ENCODE results near the gene NKX3-2. TPM values are rescaled to one million over a fixed set of nuclear protein-coding genes. Genes with fewer than 3 reads are reported as not detected.
A peak's percentile ranks its signal among the peaks of the same experiment; 100 is the strongest.

NKX3-2 gene
- total and polyA plus RNA-seq, 3 experiments from 2014 or later, result not detected

DNA sequence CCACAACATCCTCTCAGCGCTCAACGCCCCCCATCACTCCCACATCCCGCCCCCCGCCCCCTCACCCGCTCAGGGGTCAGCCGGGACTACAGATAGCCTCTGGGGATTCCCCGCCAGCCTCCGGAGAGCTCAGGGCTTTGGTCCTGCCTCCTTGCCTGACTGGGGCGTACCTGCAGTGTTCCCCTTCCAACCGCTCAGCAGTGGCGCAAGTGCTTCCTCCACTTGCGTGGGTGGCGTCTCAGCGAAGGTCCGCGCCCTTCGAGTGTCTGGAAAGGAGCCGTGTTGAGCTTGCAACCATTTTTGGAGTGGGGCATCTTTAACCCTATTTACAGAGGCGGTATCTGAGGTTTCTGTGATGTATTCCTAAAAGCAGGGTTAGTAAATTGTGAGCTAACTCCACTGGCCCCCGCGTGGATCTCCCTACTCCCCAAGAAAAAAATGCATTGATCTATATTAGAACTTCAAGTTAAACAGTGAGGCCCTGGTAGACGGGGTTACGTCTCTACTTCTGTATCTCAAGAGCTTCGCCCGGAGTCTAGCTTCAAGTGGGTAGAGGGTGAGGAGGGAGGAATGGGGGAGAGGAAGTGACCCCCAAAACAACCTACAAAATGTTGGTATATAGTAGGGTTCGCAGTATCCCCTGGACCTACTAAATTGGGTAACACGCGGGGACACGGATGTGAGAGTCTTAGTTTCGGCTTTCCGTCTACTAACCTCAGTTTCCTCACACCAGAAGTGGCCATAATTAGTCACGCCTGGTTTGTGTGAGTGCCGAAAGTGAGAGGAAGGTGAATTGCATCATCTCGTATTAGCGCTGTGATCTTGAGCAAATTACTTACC lies 16.1 kb downstream of the NKX3-2 start:
- Histone ChIP-seq H3K4me3 (ENCODE audit: low read length) (no peak overlapping the region), H3K9me3 (ENCODE audit: low read length) (no peaks in the 10 kb centered on the region), H3K27ac (ENCODE audit: low read depth, low read length) (no peak overlapping the region), H3K27me3 (ENCODE audit: insufficient read depth, low read length, poor library complexity, severe bottlenecking) (peaks cover 85% of the 10 kb centered on the region), H3K4me1 (ENCODE audit: insufficient read depth, low read length) (peaks cover 7% of the 10 kb centered on the region), H3K36me3 (ENCODE audit: insufficient read depth, low read length) (no peaks in the 10 kb centered on the region)
- Mint-ChIP-seq H3K27me3 (peaks cover 82 to 90% of the 10 kb centered on the region in 2 donors), H3K4me3 (peak overlapping the region; percentile 57 to 76 (median 61)), H3K27ac (peak overlapping the region in 3 of 8 donors; percentile 15 to 62 (median 39)), H3K9me3 (peaks cover 0 to 23% (median 9%) of the 10 kb centered on the region in 5 donors), H3K36me3 (no peaks in the 10 kb centered on the region), H3K4me1 (peaks cover 19 to 34% (median 25%) of the 10 kb centered on the region in 3 donors)
- CTCF ChIA-PET, result no interaction called here
- POLR2A ChIA-PET, result no interaction called here
- no peak for DNase-seq

- ChIA-PET CTCF (no interaction called here), POLR2A (no interaction called here)
- H3K4me3 Mint-ChIP-seq, result peak overlapping the region; percentile 36 to 76 (median 60)
- H3K9me3 ChIP-seq (ENCODE audit: low read length), result no peaks in the 10 kb centered on the region
- H3K36me3 Mint-ChIP-seq, result no peaks in the 10 kb centered on the region
- H3K4me3 ChIP-seq (ENCODE audit: low read length), result no peak overlapping the region
- peak overlapping the region in 1 of 8 donors; percentile 70 for H3K27ac Mint-ChIP-seq
- H3K27ac ChIP-seq (ENCODE audit: low read depth, low read length), result no peak overlapping the region
- H3K4me1 ChIP-seq (ENCODE audit: insufficient read depth, low read length), result peaks cover 7% of the 10 kb centered on the region
- H3K36me3 ChIP-seq (ENCODE audit: insufficient read depth, low read length), result no peaks in the 10 kb centered on the region
- peaks cover 81 to 90% of the 10 kb centered on the region in 2 donors for H3K27me3 Mint-ChIP-seq
- peaks cover 23 to 43% (median 30%) of the 10 kb centered on the region in 3 donors for H3K4me1 Mint-ChIP-seq
- DNase-seq, result no peak
- peaks cover 0 to 23% (median 9%) of the 10 kb centered on the region in 5 donors for H3K9me3 Mint-ChIP-seq
- peaks cover 85% of the 10 kb centered on the region for H3K27me3 ChIP-seq (ENCODE audit: insufficient read depth, low read length, poor library complexity, severe bottlenecking)
These were observed 16.9 kb downstream of the NKX3-2 start for GRCh38 chr4:13527192-13527980.

GRCh38 chr4:13526658-13527057 lies 17.6 kb downstream of the NKX3-2 start:
- H3K36me3 ChIP-seq (ENCODE audit: insufficient read depth, low read length), result no peaks in the 10 kb centered on the region
- H3K4me1 Mint-ChIP-seq, result peaks cover 25 to 49% (median 30%) of the 10 kb centered on the region in 3 donors
- H3K36me3 Mint-ChIP-seq, result no peaks in the 10 kb centered on the region
- ChIA-PET CTCF (no interaction called here), POLR2A (no interaction called here)
- no peak overlapping the region for H3K27ac Mint-ChIP-seq
- no peak for DNase-seq
- H3K4me1 ChIP-seq (ENCODE audit: insufficient read depth, low read length), result peaks cover 7% of the 10 kb centered on the region
- H3K4me3 ChIP-seq (ENCODE audit: low read length), result no peak overlapping the region
- peaks cover 85 to 92% of the 10 kb centered on the region in 2 donors for H3K27me3 Mint-ChIP-seq
- H3K9me3 ChIP-seq (ENCODE audit: low read length), result no peaks in the 10 kb centered on the region
- H3K9me3 Mint-ChIP-seq, result peaks cover 0 to 23% (median 9%) of the 10 kb centered on the region in 5 donors
- H3K27me3 ChIP-seq (ENCODE audit: insufficient read depth, low read length, poor library complexity, severe bottlenecking), result peaks cover 88% of the 10 kb centered on the region
- H3K27ac ChIP-seq (ENCODE audit: low read depth, low read length), result no peak overlapping the region
- no peak overlapping the region for H3K4me3 Mint-ChIP-seq

DNA sequence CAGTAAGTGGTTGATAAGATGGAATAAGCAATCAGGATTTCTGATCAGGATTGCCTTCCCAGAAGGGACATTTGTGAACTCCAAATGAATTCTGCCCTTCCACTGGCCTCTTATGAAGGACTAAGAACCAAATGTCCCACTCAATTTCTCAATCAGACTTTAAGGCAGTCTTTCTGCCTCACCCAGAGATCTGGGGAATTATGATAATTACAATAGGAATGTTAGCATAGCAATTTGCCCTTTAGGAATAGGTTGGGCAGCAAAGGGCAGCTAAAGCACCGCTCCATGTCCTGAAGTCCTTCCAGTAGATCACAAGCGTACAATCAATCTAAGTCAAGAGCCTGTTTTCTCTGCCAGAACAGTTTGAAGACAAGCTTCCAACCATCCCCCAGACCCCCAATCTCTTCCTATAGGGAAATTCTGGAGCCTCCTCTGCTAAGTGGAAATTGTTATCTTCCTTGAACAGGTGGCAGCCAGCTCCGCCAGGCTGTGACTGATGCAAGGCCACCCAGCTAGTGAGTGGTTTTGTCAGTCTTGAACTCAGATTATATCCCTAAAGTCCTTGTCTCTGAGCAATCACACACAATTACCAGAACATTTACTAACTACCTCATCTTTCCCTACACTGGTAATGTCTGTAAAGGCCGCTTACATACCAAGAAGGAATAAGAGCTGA lies 18.6 kb downstream of the NKX3-2 start:
- H3K4me3 Mint-ChIP-seq, result peak overlapping the region in 2 of 7 donors; percentile 6 to 24
- H3K4me1 Mint-ChIP-seq, result peaks cover 23 to 39% (median 30%) of the 10 kb centered on the region in 3 donors
- Histone ChIP-seq H3K36me3 (ENCODE audit: insufficient read depth, low read length) (no peaks in the 10 kb centered on the region), H3K4me3 (ENCODE audit: low read length) (no peak overlapping the region), H3K27me3 (ENCODE audit: insufficient read depth, low read length, poor library complexity, severe bottlenecking) (peaks cover 84% of the 10 kb centered on the region), H3K4me1 (ENCODE audit: insufficient read depth, low read length) (peaks cover 7% of the 10 kb centered on the region), H3K27ac (ENCODE audit: low read depth, low read length) (no peak overlapping the region), H3K9me3 (ENCODE audit: low read length) (no peaks in the 10 kb centered on the region)
- no peaks in the 10 kb centered on the region for H3K36me3 Mint-ChIP-seq
- no peak for DNase-seq
- H3K9me3 Mint-ChIP-seq, result peaks cover 0 to 19% (median 9%) of the 10 kb centered on the region in 5 donors
- H3K27me3 Mint-ChIP-seq, result peaks cover 82 to 91% of the 10 kb centered on the region in 2 donors
- ChIA-PET CTCF (interaction anchor here (1.1 kb wide), 1 partner anchor 25 kb away, joined by 3 read pairs; no protein-coding TSS in a partner anchor), POLR2A (no interaction called here)
- peak overlapping the region in 1 of 8 donors; percentile 25 for H3K27ac Mint-ChIP-seq

GRCh38 chr4:13524504-13525243 lies 19.6 kb downstream of the NKX3-2 start:
- peaks cover 73% of the 10 kb centered on the region for H3K27me3 ChIP-seq (ENCODE audit: insufficient read depth, low read length, poor library complexity, severe bottlenecking)
- ChIA-PET CTCF (interaction anchor here (1.1 kb wide), 1 partner anchor 26 kb away, joined by 3 read pairs; no protein-coding TSS in a partner anchor), POLR2A (no interaction called here)
- peaks cover 23 to 39% (median 30%) of the 10 kb centered on the region in 3 donors for H3K4me1 Mint-ChIP-seq
- H3K36me3 ChIP-seq (ENCODE audit: insufficient read depth, low read length), result no peaks in the 10 kb centered on the region
- no peaks in the 10 kb centered on the region for H3K9me3 ChIP-seq (ENCODE audit: low read length)
- H3K36me3 Mint-ChIP-seq, result no peaks in the 10 kb centered on the region
- H3K27me3 Mint-ChIP-seq, result peaks cover 79 to 89% of the 10 kb centered on the region in 2 donors
- H3K4me1 ChIP-seq (ENCODE audit: insufficient read depth, low read length), result peaks cover 7% of the 10 kb centered on the region
- H3K27ac Mint-ChIP-seq, result no peak overlapping the region
- peaks cover 0 to 19% (median 9%) of the 10 kb centered on the region in 5 donors for H3K9me3 Mint-ChIP-seq
- peak overlapping the region in 1 of 7 donors; percentile 37 for H3K4me3 Mint-ChIP-seq
- DNase-seq, result no peak
- no peak overlapping the region for H3K4me3 ChIP-seq (ENCODE audit: low read length)
- H3K27ac ChIP-seq (ENCODE audit: low read depth, low read length), result no peak overlapping the region

GRCh38 chr4:13523591-13524503 lies 20.5 kb downstream of the NKX3-2 start:
- peak overlapping the region in 2 of 7 donors; percentile 12 to 69 for H3K4me3 Mint-ChIP-seq
- Histone ChIP-seq H3K27ac (ENCODE audit: low read depth, low read length) (no peak overlapping the region), H3K4me3 (ENCODE audit: low read length) (no peak overlapping the region), H3K36me3 (ENCODE audit: insufficient read depth, low read length) (no peaks in the 10 kb centered on the region), H3K9me3 (ENCODE audit: low read length) (no peaks in the 10 kb centered on the region), H3K27me3 (ENCODE audit: insufficient read depth, low read length, poor library complexity, severe bottlenecking) (peaks cover 66% of the 10 kb centered on the region), H3K4me1 (ENCODE audit: insufficient read depth, low read length) (peaks cover 7% of the 10 kb centered on the region)
- H3K27me3 Mint-ChIP-seq, result peaks cover 76 to 89% of the 10 kb centered on the region in 2 donors
- H3K27ac Mint-ChIP-seq, result peak overlapping the region in 1 of 8 donors; percentile 57
- H3K36me3 Mint-ChIP-seq, result no peaks in the 10 kb centered on the region
- DNase-seq, result no peak
- CTCF ChIA-PET, result no interaction called here
- H3K9me3 Mint-ChIP-seq, result peaks cover 0 to 19% (median 7%) of the 10 kb centered on the region in 5 donors
- peaks cover 19 to 33% (median 24%) of the 10 kb centered on the region in 3 donors for H3K4me1 Mint-ChIP-seq
- POLR2A ChIA-PET, result no interaction called here

Data from CD8-positive, alpha-beta memory T cell (primary cell).